Measurements from ENCODE around the gene AK9. TPM values are rescaled to one million over a fixed set of nuclear protein-coding genes. Genes with fewer than 3 reads are reported as not detected.

The AK9 gene
- total and polyA plus RNA-seq, 10 of the 15 experiments (the other 5 are each of a cell fraction or from before 2014, with no cell fraction given) = 2.1 to 7.4 (median 4.2) TPM

GRCh38 chr6:109454496-109455436 lies 236.2 kb downstream of the AK9 start (continued):
- TF ChIP-seq RFX5 (IDR thresholded peaks at IDR 0.05; ENCODE audit: low read depth, low read length) = no peak
- no peak for TF ChIP-seq RELB (IDR thresholded peaks at IDR 0.05; ENCODE audit: low read depth)
- no peak; the same call in 1 of the 2 replicates for TF ChIP-seq CBFB (IDR thresholded peaks at IDR 0.05; ENCODE audit: low read depth)
- peak; percentile 4; the same call in 1 of the 2 replicates for TF ChIP-seq TCF12 (IDR thresholded peaks at IDR 0.05; ENCODE audit: low read depth, low read length)
- TF ChIP-seq JUNB (IDR thresholded peaks at IDR 0.05) = no peak
- TF ChIP-seq YY1 (IDR thresholded peaks at IDR 0.05; ENCODE audit: low read depth, low read length) = peak; percentile 8; the same call in 1 of the 2 replicates
- TF ChIP-seq ZZZ3 (IDR thresholded peaks at IDR 0.05; ENCODE audit: control insufficient read depth, insufficient read length, low read depth) = no peak
- no peak for TF ChIP-seq BMI1 (IDR thresholded peaks at IDR 0.05; ENCODE audit: borderline replicate concordance)
- no peak for TF ChIP-seq NFYB (IDR thresholded peaks at IDR 0.05; ENCODE audit: insufficient read depth, low read depth, low read length)
- TF ChIP-seq MXI1 (IDR thresholded peaks at IDR 0.05; ENCODE audit: low read depth, low read length) = peak; percentile 54
- TF ChIP-seq USF1 (IDR thresholded peaks at IDR 0.05; ENCODE audit: borderline replicate concordance, extremely low read length, insufficient read depth, low read depth, low read length) = no peak
- TF ChIP-seq RB1 (IDR thresholded peaks at IDR 0.05; ENCODE audit: borderline replicate concordance) = peak; percentile 76
- TF ChIP-seq CREB1 (IDR thresholded peaks at IDR 0.05; ENCODE audit: low read depth) = peak; percentile 63
- no peak for TF ChIP-seq HDGF (IDR thresholded peaks at IDR 0.05)
- no peak for TF ChIP-seq ZSCAN29 (IDR thresholded peaks at IDR 0.05)
- peak; percentile 19; the same call in 1 of the 2 replicates for TF ChIP-seq ATF7 (IDR thresholded peaks at IDR 0.05; ENCODE audit: low read depth)
- TF ChIP-seq SMAD1 (IDR thresholded peaks at IDR 0.05; ENCODE audit: low read depth, partially characterized antibody) = no peak

All from GM12878 (cell line).